ENCODE measurements around the gene MRPS9.

The MRPS9 gene

GRCh38 chr2:105072039-105072438 lies 34.2 kb downstream of the MRPS9 start:
- DNase-seq, result no peak
- in situ Hi-C loops (cut with HindIII; ENCODE audit: low pct_ligation_motif_present, low pct_unique_long_range_greater_than_20kb, low sequenced_read_pairs), result no loop called here

- no peak for DNase-seq
- in situ Hi-C loops (cut with HindIII; ENCODE audit: low pct_ligation_motif_present, low pct_unique_long_range_greater_than_20kb, low sequenced_read_pairs), result no loop called here
These were observed 35.7 kb downstream of the MRPS9 start for GRCh38 chr2:105073591-105073990.

GRCh38 chr2:105076121-105076520 lies 38.3 kb downstream of the MRPS9 start:
- in situ Hi-C loops (cut with HindIII; ENCODE audit: low pct_ligation_motif_present, low pct_unique_long_range_greater_than_20kb, low sequenced_read_pairs), result no loop called here

DNA sequence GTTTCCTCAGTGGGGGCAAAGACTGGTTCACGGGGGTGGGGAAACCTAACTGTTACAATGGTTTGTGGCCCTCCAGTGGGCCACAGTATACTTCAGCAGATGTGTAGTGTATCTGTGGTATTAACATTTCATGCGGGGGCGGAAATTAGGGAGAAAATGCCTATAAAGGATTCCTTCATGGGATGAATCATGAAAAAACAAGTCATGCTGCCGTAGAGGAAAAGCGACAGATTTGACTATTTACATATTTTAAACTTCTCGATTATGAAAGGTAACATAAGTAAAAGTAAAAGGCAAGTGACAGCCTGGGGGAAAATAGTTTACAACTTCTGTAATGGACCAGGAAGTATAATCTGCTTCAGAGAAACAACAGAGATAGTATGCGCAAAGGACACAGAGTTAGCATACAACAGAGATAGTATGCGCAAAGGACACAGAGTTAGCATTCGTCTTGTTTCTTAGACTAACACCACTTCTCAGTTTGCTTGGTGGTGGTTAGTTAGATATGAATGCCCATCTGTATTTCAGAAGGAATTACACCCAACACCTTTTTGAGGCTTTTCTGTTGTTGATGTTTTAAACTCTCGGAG lies 41.1 kb downstream of the MRPS9 start:
- in situ Hi-C loops (cut with HindIII; ENCODE audit: low pct_ligation_motif_present, low pct_unique_long_range_greater_than_20kb, low sequenced_read_pairs), result no loop called here
- DNase-seq, result no peak

More at GRCh38 chr2:105076121-105076520, 38.3 kb downstream of the MRPS9 start:
- DNase-seq, result no peak

DNA sequence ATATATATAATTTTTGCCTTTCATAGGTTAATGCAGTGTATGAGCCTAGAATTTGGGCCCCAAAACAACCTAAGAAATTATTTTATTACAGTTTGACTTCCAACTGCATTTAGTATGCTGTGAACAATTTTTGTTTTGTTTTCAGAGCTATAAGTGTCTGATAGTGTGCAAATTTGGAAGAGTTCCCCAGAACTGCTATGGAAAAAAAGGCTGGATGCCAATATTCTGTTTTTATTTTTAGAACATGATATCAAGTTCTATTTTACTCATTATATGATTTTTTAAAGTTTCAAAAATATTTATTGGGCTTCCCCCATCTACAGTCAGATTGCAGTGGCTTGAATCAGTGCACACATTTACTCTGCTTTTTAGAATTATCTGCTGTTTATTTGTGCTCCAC lies 42.6 kb downstream of the MRPS9 start:
- in situ Hi-C loops (cut with HindIII; ENCODE audit: low pct_ligation_motif_present, low pct_unique_long_range_greater_than_20kb, low sequenced_read_pairs), result no loop called here
- DNase-seq, result no peak

DNA sequence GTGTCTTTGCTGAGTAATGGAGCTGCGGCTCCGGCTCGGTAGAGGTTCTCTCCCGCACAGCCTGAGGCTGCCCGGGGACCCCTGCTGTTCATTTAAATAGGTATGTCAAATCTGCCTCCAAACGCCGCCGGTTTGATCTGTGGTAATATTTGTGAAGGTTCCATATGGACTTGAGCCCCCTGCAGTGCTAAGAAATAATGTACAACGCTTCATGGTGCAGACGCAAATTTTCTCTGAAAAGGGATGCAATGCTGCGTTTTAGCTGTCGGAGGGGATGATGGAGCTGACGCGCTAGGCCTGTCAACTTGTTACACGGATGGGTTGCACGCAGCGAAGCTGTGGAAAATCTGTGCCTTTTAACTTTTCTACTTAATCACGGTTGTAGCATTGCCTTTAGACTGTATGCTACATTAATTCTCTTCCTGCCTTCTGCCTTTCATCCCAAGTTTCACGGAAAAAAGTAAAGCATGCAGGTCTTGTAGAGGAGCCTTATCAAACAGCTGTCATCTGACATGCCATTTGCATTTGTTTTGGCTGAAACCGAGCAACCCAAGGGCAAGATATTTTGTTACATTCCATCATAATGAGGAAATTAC lies 43.2 kb downstream of the MRPS9 start:
- no peak for DNase-seq
- in situ Hi-C loops (cut with HindIII; ENCODE audit: low pct_ligation_motif_present, low pct_unique_long_range_greater_than_20kb, low sequenced_read_pairs), result no loop called here

DNA sequence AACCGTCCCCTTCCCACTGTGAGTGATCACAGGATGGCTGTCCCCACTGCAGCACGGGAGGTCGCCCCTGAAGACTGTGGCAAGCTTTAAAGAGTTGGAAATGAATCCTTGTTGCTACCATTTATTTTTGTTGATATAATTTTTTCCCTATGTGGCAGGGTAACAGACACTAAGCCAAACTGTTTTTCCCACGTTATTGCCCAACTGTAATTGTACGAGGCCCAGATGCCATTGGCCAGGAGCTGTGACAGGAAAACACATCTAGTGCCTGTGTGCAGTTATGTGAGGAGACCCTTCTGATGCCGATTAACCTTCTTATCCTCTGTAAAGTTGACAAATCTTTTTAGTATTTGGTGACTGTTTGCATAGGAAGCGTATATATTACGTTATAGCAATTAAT lies 44.2 kb downstream of the MRPS9 start:
- in situ Hi-C loops (cut with HindIII; ENCODE audit: low pct_ligation_motif_present, low pct_unique_long_range_greater_than_20kb, low sequenced_read_pairs), result no loop called here
- DNase-seq, result no peak

DNA sequence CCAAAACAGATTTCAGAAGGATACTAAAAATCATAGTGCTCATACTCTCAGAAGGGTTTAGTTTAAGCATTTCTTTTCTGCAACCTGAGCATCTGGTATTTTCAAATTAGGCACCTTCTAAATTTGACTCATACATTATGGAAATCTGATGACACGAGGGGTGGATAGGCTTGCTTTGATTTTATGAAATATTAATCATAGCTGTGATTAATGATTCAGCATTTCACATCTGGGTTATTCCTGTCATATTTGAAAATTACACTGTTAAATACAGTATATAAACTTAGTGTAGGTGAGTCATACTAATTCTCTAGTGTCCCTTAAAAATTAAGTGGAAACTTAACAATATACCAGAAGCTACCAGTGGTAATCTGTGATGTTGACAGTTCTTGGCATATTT lies 47.7 kb downstream of the MRPS9 start:
- in situ Hi-C loops (cut with HindIII; ENCODE audit: low pct_ligation_motif_present, low pct_unique_long_range_greater_than_20kb, low sequenced_read_pairs), result no loop called here
- DNase-seq, result no peak

- peak; percentile 8 for DNase-seq
- in situ Hi-C loops (cut with HindIII; ENCODE audit: low pct_ligation_motif_present, low pct_unique_long_range_greater_than_20kb, low sequenced_read_pairs), result no loop called here
These were observed 49.4 kb downstream of the MRPS9 start for GRCh38 chr2:105087273-105087672.

DNA sequence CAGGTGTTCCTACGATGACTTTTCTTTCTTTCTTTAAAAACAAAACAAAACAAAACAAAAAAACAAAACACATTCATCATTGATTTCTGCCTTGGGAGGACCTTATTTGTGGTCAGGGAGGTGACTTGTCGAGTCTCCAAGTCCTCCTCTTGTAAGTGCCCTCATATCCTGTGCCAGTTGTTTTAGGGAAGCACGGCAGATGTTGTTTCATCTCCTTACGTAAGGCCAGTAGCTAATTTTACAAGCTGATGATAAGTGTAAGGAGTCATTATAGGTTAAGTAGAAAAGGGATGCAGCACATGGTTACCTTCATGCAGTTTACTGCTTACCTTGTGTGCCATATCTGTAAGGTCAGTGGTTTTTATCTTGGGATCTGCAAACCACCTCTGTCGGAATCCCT lies 52.2 kb downstream of the MRPS9 start:
- no peak for DNase-seq
- in situ Hi-C loops (cut with HindIII; ENCODE audit: low pct_ligation_motif_present, low pct_unique_long_range_greater_than_20kb, low sequenced_read_pairs), result no loop called here

- in situ Hi-C loops (cut with HindIII; ENCODE audit: low pct_ligation_motif_present, low pct_unique_long_range_greater_than_20kb, low sequenced_read_pairs), result no loop called here
- DNase-seq, result no peak
These were observed 54.9 kb downstream of the MRPS9 start for GRCh38 chr2:105092797-105093196.

GRCh38 chr2:105099153-105099552 lies 61.3 kb downstream of the MRPS9 start:
- DNase-seq, result no peak
- in situ Hi-C loops (cut with HindIII; ENCODE audit: low pct_ligation_motif_present, low pct_unique_long_range_greater_than_20kb, low sequenced_read_pairs), result no loop called here

DNA sequence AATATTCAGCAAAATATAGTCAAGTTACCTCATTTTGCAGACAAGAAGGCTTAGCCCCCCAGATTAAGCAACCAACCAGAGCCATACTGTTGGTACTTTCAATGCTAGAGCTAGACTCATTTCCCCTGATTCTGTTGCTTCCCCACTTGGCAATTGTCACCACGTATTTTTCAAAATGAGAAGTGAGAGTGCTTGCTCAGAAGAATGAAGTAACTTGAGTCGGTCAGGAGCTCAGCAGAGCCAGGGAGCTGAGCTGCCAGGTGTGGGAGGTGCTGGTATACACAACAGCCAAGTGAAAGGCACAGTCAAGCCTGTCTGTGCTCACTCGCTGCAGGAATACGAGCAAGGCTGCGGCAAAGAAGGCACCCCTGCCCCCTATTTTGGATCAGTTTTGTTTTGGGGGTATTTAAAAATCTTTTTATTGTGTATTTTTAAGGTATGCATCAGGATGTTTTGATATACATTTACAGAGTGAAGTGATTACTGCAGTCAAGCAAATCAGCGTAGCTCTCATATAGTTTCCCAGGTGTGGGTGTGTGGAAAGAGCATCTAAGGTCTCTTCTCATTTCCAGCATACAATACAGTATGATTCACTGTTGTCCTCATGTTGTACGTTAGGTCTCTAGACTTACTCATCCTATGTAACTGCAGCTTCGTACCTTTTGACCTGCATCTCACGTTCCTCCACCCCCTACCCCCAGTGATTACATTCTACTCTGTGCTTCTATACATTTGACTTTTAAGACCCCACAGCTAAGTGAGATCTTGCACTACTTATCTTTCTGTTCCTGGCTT lies 62.4 kb downstream of the MRPS9 start:
- in situ Hi-C loops (cut with HindIII; ENCODE audit: low pct_ligation_motif_present, low pct_unique_long_range_greater_than_20kb, low sequenced_read_pairs), result loop anchor here (25.0 kb wide), 1 partner anchor 137 kb away; the partner anchor contains the start of gene GPR45
- no peak for DNase-seq

DNA sequence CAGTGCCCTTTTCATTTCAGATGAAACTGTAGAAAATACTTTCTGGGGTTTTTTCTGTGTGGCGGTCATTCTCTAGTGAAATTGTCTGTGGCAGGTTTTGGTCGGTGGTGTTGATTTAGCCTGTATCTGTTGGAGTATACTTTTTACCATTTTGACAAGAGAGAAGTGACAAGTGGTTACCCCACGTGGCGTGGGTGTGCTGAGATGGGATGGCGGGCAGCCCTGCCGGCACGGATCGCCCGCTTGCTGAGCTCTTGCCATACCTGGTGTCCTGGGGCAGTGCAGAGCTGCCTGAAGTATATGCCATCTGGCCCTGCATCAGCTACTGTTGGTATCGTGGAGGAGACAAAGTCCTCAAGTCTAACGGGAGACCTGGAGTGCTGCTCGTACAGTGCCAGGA lies 64.1 kb downstream of the MRPS9 start:
- in situ Hi-C loops (cut with HindIII; ENCODE audit: low pct_ligation_motif_present, low pct_unique_long_range_greater_than_20kb, low sequenced_read_pairs), result loop anchor here (25.0 kb wide), 1 partner anchor 135 kb away; the partner anchor contains the start of gene GPR45
- DNase-seq, result no peak

GRCh38 chr2:105102963-105103421 lies 65.1 kb downstream of the MRPS9 start:
- in situ Hi-C loops (cut with HindIII; ENCODE audit: low pct_ligation_motif_present, low pct_unique_long_range_greater_than_20kb, low sequenced_read_pairs), result loop anchor here (25.0 kb wide), 1 partner anchor 134 kb away; the partner anchor contains the start of gene GPR45

DNA sequence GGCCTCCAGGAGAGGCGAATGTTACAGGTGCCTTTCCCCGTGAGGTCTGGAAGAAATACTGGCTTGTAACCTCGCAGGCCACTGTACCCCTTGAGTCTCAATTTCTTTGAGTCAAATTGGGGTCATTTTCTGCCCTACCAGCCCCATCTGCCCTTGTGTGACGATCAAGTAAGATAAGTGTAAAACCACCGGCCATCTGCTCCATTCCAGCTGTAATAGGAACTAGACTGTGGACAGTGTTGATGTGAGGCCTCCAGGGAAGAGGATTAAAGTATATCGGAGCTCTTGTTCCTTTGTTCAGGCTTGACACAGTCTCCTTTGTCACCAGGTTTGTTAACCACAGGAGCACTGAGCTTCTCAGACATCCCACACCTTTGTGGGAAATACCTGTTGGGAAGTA lies 65.6 kb downstream of the MRPS9 start:
- DNase-seq, result no peak
- in situ Hi-C loops (cut with HindIII; ENCODE audit: low pct_ligation_motif_present, low pct_unique_long_range_greater_than_20kb, low sequenced_read_pairs), result loop anchor here (25.0 kb wide), 1 partner anchor 134 kb away; the partner anchor contains the start of gene GPR45

More at GRCh38 chr2:105102963-105103421, 65.1 kb downstream of the MRPS9 start:
- peak; percentile 82 for DNase-seq

DNA sequence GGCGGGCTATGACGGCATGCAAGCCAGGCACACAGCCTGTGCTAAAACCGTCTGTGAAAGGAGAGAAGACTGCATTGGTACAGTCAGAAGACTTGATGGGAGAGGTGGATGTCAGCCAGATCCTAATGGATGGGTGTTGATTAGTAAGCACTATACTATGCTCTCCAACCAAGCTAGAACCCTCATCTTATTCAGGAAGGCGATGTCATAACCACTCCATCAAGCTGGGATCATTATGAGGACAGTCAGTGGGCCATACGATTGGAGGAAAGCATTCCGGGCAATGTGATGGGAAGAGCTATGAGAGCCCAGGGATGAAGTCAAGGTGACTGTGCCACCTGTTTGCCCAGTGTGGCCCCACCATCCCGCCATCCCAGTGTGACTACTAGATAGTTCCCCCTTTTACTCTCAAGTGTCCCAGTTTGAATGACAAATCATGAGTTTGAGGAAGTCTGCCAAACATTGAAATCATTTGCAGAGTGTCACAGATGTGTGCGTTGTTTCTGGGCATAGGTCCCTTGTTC lies 66.4 kb downstream of the MRPS9 start:
- in situ Hi-C loops (cut with HindIII; ENCODE audit: low pct_ligation_motif_present, low pct_unique_long_range_greater_than_20kb, low sequenced_read_pairs), result loop anchor here (25.0 kb wide), 1 partner anchor 133 kb away; the partner anchor contains the start of gene GPR45
- peak; percentile 78 for DNase-seq

DNA sequence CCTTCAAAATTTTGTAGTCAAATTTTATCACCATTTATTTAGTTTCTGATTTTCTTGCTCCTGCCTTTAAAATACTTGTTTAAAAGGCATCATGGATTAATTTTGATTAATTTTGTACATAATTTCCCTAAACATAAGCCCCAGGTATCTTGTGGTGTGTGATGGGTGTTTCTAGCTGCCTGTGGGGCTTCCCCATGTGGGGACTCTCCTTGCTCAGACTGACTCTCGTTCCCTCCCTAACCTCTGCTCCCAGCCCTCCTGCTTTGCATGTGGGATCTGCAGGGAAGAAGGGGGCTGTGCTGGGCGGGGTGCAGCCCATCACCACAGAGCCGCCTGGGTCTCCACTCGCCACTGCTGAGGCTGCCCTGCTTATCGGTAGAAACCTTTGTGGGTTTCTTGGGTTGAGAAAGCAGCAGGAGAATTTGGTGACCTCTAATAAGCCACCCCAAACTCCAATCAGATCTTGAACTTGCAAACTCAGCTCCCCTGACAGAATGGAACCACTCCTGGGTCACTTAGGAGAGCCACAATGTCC lies 72.5 kb downstream of the MRPS9 start:
- in situ Hi-C loops (cut with HindIII; ENCODE audit: low pct_ligation_motif_present, low pct_unique_long_range_greater_than_20kb, low sequenced_read_pairs), result loop anchor here (25.0 kb wide), 1 partner anchor 127 kb away; the partner anchor contains the start of gene GPR45
- DNase-seq, result no peak

All from ACHN (cell line).